LNCaP clone FGC (cell line): Measurements from ENCODE around the gene C4BPA.

Source experiments
- DNase-seq: peaks from one replicate; pipeline ENCODE4 v3.0.0-alpha.2; 2011; ENCODE audit warnings: low read depth
- H3K4me3 ChIP-seq: 2 replicates; pipeline ENCODE4 v1.5.1; 2011; ENCODE audit warnings: mild to moderate bottlenecking, low read depth, low read length, control low read depth
- CTCF ChIP-seq: IDR thresholded peaks from 2 replicates; pipeline ENCODE4 v1.5.1; 2012; ENCODE audit warnings: mild to moderate bottlenecking; ENCODE audit not compliant: control insufficient read depth, insufficient read depth; ENCODE audit errors: extremely low read depth

Gene C4BPA

GRCh38 chr1:207173396-207173795 is 69.4 kb downstream of the C4BPA start:
- no peak for DNase-seq
- no peak for TF ChIP-seq CTCF
- H3K4me3 ChIP-seq, result no peak overlapping the region

- no peak for DNase-seq
- H3K4me3 ChIP-seq, result no peak overlapping the region
- TF ChIP-seq CTCF, result no peak
These were observed 70.9 kb downstream of the C4BPA start for GRCh38 chr1:207174913-207175312.

- DNase-seq, result no peak
- TF ChIP-seq CTCF, result no peak
- H3K4me3 ChIP-seq, result no peak overlapping the region
These were observed 75.0 kb downstream of the C4BPA start for GRCh38 chr1:207179036-207179435.

- peak; percentile 30 for TF ChIP-seq CTCF
- DNase-seq, result no peak
- H3K4me3 ChIP-seq, result no peak overlapping the region
These were observed 77.8 kb downstream of the C4BPA start for GRCh38 chr1:207181847-207182246.

GRCh38 chr1:207186503-207186902 is 82.5 kb downstream of the C4BPA start:
- DNase-seq, result no peak
- TF ChIP-seq CTCF, result no peak
- no peak overlapping the region for H3K4me3 ChIP-seq

GRCh38 chr1:207188901-207189300 is 84.9 kb downstream of the C4BPA start:
- no peak for TF ChIP-seq CTCF
- H3K4me3 ChIP-seq, result no peak overlapping the region
- no peak for DNase-seq

- TF ChIP-seq CTCF, result no peak
- DNase-seq, result no peak
- H3K4me3 ChIP-seq, result no peak overlapping the region
These were observed 87.0 kb downstream of the C4BPA start for GRCh38 chr1:207191061-207191460.
